Stimulated activated CD4-positive, alpha-beta T cell treated with anti-CD3 and anti-CD28 coated beads, Interleukin-1b, Interleukin-23, amount 100 ng/mL, for 24 hours (primary cell): Measurements from ENCODE around the gene SCGB3A2.

Source experiments
- DNase-seq, 4 experiments: peaks; one replicate each; pipeline ENCODE4 v3.0.0-alpha.2; 2020; ENCODE audit warnings: low read depth in 4 of 4, low spot score in 1 of 4

The SCGB3A2 gene

GRCh38 chr5:147904110-147904509, 25.6 kb downstream of the SCGB3A2 start:
- no peak for DNase-seq

DNA sequence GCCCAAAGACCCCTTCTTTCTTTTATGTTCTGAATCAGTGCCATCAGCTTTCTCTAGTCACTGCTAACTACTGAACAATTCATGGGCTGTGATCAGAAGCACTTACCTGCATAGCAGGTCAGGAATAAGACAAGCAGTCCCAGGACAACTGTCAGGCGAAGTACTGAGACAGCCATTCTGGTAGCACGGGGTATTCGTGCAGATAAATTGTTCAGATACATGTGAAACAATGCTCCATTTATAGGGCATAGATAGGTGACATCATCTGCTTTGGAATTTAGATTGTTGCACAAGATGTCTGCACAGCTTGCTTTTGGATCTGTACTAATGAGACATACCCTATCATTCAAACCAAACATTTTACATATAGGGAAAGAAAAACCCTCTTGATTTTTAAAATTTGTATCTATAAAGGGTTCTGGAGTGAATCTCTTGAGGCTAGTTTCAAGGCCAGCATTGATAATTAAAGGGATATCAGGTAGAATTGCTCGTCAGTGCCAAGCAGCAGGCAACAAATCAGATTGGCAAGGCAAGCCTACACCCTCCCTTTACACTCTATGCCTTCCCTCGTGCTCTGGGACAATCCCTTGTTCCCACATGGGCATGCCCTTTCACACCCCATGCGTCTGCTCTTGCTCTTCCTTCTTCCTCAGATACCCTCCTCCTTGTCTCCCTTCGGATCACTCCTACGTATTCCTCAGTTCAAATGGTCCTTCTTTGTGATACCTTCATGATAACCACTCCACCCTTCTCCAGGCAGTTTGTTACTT, 28.0 kb downstream of the SCGB3A2 start, which contains the start of gene C5orf46:
Gene C5orf46 (minus strand): TSS at position 213 of the 770 bp plus-strand sequence. CDS start 37 bp downstream, at position 176.
- no peak for DNase-seq

GRCh38 chr5:147911427-147911826, 32.9 kb downstream of the SCGB3A2 start:
- no peak for DNase-seq

GRCh38 chr5:147912011-147912410, 33.5 kb downstream of the SCGB3A2 start:
- DNase-seq = no peak

- no peak for DNase-seq
These were observed 35.3 kb downstream of the SCGB3A2 start for GRCh38 chr5:147913786-147914185.

DNA sequence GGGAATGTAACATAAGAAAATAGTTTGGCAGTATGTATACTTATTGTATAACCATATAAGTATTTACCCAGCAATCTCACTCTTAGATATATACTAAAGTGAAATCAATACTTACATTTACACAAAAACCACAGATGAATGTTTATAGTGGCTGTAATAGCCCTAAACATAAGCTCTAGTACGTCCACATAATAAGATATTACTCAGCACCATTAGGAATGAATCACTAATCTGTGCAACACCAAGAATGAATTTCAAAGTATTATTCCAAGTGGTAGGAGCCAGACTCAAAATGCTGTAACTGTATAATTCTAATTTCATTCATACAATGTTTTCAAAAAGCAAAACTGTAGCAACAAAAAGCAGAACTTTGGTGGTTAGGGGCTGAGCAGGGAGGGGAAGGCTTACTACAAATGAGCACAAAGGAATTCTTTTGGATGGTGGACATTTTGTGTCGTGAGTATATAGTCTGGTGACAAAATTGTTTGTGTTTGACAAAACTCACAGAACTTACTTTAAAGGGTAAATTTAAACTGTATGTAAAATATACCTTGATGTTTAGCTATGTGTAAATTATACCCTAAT, 39.7 kb downstream of the SCGB3A2 start:
- no peak for DNase-seq

- no peak for DNase-seq
These were observed 40.4 kb downstream of the SCGB3A2 start for GRCh38 chr5:147918899-147919298.

DNA sequence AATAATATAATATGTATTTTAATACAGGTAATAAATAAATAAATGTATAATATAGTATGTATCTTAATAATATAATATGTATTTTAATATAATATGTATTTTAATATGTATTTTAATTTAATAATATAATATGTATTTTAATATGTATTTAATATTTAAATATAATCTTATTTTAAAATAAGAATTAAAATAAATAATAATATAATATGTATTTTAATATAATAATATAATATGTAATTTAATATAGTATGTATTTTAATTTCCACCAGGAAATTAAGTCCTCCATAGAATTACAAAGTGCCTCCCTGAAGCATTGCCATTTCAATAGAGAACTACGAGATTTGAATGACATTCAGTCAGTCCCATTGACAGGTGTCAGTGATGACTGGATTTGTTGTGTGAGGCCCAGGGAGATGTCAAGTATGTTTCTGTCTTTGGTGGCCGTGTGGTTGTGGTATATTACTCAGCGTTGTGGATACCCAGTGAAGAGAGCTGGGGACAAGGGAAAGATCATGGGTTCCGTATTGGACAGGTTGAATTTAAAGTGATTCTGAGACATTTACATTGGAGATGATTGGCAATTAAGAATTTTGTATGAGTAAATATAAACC, 42.0 kb downstream of the SCGB3A2 start:
- DNase-seq = no peak

DNA sequence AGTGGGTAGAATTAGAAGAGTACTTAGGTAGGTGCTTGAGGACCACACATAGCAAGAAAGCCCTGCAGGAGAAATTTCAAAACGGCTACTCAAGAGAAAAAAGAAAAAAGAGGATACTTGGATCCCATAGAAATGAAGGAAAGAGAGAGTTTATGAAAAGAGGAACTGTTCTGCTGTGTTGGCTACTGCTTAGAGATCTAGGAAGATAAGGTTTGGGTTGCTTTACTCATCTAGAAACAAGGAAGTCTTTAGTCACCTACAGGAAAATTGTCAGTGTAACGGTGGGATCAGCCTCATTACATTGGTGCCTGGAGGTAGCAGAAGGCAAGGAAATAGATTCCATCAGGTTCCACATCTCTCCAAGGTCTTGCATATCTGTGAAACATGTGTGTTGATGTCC, 42.6 kb downstream of the SCGB3A2 start:
- no peak for DNase-seq

GRCh38 chr5:147925020-147925419, 46.5 kb downstream of the SCGB3A2 start:
- DNase-seq = no peak

DNA sequence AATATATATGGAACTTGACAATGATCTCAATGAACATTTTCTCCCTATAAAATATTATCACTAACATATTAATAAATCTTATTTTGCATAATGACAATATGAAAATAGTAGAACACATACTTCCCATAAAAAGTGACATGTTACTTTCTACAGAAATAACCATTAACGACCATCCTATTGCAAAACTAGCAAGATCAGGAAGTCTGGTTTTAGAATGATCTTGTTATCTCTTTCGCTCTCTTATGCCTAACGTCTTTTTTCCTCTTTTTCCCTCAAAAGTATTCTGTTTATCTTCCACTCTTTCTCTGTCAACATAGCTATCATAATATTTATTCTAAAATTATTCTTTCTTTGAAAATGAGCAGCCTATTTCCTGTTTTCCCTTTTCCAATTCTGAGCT, 49.4 kb downstream of the SCGB3A2 start:
- DNase-seq = no peak

DNA sequence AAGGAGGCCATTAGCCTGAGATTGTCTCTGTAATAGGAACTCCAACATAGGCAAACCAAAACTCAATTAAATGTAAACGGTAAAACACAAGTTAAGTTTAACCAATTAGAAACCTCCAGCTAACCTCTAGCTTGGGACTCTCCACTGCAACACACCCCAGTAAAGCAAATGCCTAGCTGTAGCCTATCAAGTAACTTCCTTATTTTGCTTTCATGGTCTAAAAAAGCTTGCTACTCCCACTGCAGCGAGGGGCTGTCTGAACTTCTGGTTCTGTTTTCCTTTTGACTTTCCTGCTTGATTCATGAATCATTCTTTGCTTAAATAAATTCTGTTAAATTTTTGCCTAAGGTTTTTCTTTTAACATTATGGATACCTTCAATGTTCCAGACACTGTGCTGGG, 52.3 kb downstream of the SCGB3A2 start:
- DNase-seq = no peak
